RWPE2 (cell line): ENCODE data around the gene PPFIA2.

Experiments used
- ATAC-seq: fragments of 200-7000 bp; cut with Tn5 transposase; 3 replicates; pipeline ENCODE4 v1.9.1; 2021; ENCODE audit warnings: low read depth
- DNase-seq: peaks from one replicate; pipeline ENCODE4 v3.0.0-alpha.2; 2020; ENCODE audit warnings: low spot score
- H3K27ac ChIP-seq: fragments of 450-650 bp; 2 replicates; pipeline ENCODE4 v1.5.1; 2017; ENCODE audit warnings: mild to moderate bottlenecking; ENCODE audit not compliant: poor library complexity, severe bottlenecking
- H3K27me3 ChIP-seq: fragments of 250-450 bp; sonication (Bioruptor Pico); 2 replicates; pipeline ENCODE4 v1.5.1; 2021; ENCODE audit warnings: mild to moderate bottlenecking, moderate library complexity; ENCODE audit not compliant: insufficient read depth, poor library complexity, severe bottlenecking
- H3K36me3 ChIP-seq: fragments of 250-450 bp; sonication (Bioruptor Pico); 2 replicates; pipeline ENCODE4 v1.5.1; 2020; ENCODE audit warnings: low read depth, mild to moderate bottlenecking, moderate library complexity
- H3K4me1 ChIP-seq: fragments of 250-450 bp; sonication (Bioruptor Pico); 2 replicates; pipeline ENCODE4 v1.5.1; 2021; ENCODE audit warnings: mild to moderate bottlenecking, moderate library complexity; ENCODE audit not compliant: insufficient read depth, poor library complexity, severe bottlenecking
- H3K4me3 ChIP-seq: fragments of 250-450 bp; sonication (Bioruptor Pico); 2 replicates; pipeline ENCODE4 v1.5.1; 2021; ENCODE audit warnings: mild to moderate bottlenecking, moderate library complexity; ENCODE audit not compliant: severe bottlenecking
- H3K9me3 ChIP-seq: fragments of 250-450 bp; sonication (Bioruptor Pico); 2 replicates; pipeline ENCODE4 v1.5.1; 2021; ENCODE audit warnings: mild to moderate bottlenecking, moderate library complexity; ENCODE audit not compliant: severe bottlenecking
- TF ChIP-seq, protein P1 (sequence below): fragments of 450-650 bp; IDR thresholded peaks from one replicate; pipeline ENCODE4 v1.5.1; 2017; ENCODE audit warnings: mild to moderate bottlenecking, moderate library complexity; ENCODE audit not compliant: poor library complexity, severe bottlenecking

PPFIA2 gene

DNA sequence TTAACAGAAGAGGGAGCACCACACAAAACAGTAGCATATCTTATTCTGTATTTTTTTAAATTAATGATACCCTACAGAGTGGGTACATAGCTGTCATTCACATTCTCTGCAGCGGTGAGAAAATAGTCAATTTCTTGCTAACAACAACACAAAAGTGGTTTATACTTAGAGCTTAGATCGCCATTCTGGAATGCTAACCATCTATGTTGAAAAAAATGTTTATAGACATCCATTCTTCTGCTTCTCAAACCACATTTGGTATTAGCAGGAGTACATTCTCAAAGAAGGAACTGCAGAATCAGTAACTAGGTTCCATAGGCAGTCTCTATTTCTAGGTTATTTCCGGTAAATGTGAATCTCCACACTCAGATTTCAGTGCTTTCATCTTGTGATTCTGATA lies 185.9 kb downstream of the PPFIA2 start:
- H3K4me1 ChIP-seq, result no peaks in the 10 kb centered on the region
- H3K27me3 ChIP-seq, result no peaks in the 10 kb centered on the region
- ATAC-seq (no peak), DNase-seq (no peak)
- H3K4me3 ChIP-seq, result no peak overlapping the region
- H3K27ac ChIP-seq, result no peak overlapping the region
- TF ChIP-seq, protein P1, sequence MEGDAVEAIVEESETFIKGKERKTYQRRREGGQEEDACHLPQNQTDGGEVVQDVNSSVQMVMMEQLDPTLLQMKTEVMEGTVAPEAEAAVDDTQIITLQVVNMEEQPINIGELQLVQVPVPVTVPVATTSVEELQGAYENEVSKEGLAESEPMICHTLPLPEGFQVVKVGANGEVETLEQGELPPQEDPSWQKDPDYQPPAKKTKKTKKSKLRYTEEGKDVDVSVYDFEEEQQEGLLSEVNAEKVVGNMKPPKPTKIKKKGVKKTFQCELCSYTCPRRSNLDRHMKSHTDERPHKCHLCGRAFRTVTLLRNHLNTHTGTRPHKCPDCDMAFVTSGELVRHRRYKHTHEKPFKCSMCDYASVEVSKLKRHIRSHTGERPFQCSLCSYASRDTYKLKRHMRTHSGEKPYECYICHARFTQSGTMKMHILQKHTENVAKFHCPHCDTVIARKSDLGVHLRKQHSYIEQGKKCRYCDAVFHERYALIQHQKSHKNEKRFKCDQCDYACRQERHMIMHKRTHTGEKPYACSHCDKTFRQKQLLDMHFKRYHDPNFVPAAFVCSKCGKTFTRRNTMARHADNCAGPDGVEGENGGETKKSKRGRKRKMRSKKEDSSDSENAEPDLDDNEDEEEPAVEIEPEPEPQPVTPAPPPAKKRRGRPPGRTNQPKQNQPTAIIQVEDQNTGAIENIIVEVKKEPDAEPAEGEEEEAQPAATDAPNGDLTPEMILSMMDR, result no peak
- no peaks in the 10 kb centered on the region for H3K9me3 ChIP-seq
- H3K36me3 ChIP-seq, result no peaks in the 10 kb centered on the region

DNA sequence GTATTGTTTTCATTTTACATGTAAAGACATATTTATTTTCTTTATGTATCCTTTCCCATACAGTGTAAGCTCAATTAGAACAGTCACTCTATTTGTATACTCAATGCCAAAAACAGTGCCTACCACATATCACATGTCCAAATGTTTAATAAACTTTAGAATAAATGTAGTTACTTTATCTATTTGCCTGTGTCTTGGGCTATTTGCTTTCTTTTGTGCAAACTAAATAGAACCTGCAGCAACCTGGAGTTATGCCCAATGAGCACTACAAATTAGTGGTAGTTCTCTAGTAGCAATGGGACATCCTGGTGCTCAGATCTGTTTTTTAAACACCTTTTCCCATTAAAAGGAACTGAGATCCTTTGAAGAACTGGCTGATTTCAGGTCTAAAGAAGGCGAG lies 186.7 kb downstream of the PPFIA2 start:
- Histone ChIP-seq H3K36me3 (no peaks in the 10 kb centered on the region), H3K4me1 (no peaks in the 10 kb centered on the region), H3K27me3 (no peaks in the 10 kb centered on the region), H3K27ac (no peak overlapping the region), H3K9me3 (no peaks in the 10 kb centered on the region), H3K4me3 (no peak overlapping the region)
- TF ChIP-seq, protein P1, result no peak
- DNase-seq (no peak), ATAC-seq (no peak)

DNA sequence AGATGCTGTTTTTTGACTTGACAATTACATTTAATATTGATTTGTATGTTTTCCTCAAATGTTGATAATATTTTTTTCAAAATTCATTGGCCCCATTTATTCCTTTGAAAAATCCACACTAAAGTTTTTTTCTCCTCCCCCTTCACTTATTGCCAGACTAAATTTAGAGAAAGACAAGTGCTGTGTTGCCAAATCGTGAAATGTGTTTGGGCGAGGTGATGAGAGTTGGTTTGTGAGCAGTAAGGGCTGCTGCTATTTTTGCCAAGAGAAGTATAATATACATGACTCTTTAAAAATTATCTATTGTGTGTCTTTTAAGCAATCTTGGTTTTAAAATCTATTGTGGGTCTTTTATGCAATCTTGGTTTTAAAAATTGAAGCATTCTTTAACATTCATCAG lies 188.9 kb downstream of the PPFIA2 start:
- H3K36me3 ChIP-seq, result no peaks in the 10 kb centered on the region
- TF ChIP-seq, protein P1, result no peak
- H3K4me3 ChIP-seq, result no peak overlapping the region
- ATAC-seq, result no peak
- H3K9me3 ChIP-seq, result no peaks in the 10 kb centered on the region
- H3K4me1 ChIP-seq, result no peaks in the 10 kb centered on the region
- H3K27me3 ChIP-seq, result no peaks in the 10 kb centered on the region
- H3K27ac ChIP-seq, result no peak overlapping the region
- no peak for DNase-seq

DNA sequence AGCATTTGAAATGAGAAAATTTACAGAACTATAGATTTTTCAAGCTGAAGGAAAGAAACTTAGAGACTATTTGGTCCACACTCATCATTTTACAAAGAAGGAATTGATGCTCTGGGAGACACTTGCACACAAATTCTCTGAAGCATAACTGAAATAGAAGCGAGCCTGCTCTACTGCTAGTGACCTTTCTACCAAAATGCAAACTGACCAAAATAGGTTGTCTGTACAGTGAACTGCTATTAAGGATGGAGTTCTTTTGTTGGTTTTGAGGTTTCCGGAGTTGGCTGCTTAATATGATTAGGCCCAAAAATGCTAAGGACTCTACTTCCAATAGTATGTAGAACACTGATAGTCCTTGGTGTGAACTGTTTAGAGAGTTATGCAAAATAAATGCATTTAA lies 194.9 kb downstream of the PPFIA2 start:
- H3K27ac ChIP-seq, result no peak overlapping the region
- no peaks in the 10 kb centered on the region for H3K9me3 ChIP-seq
- H3K4me3 ChIP-seq, result no peak overlapping the region
- H3K27me3 ChIP-seq, result no peaks in the 10 kb centered on the region
- TF ChIP-seq, protein P1, result no peak
- DNase-seq (no peak), ATAC-seq (no peak)
- H3K4me1 ChIP-seq, result no peaks in the 10 kb centered on the region
- no peaks in the 10 kb centered on the region for H3K36me3 ChIP-seq

DNA sequence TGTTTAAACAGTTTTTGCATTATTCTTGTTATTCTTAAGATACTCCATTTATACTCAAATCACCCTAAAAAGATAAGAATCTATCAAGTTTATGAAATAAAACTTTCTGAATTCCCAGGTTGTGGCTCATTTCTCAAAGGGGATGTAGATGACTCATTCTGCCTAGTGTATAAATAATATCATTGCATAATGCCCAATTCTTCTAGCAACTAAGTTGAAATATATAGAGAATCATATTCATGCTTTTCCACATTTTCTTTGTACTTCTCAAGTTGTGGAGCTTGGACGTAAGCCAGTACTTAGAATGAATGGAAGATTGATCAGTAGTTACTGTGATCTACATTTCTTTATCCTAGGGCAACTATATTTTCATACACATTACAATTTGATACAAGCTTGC lies 201.1 kb downstream of the PPFIA2 start:
- TF ChIP-seq, protein P1, result no peak
- no peak for DNase-seq
- H3K27ac ChIP-seq, result no peak overlapping the region
- H3K4me3 ChIP-seq, result no peak overlapping the region
- H3K9me3 ChIP-seq, result no peaks in the 10 kb centered on the region
- H3K4me1 ChIP-seq, result no peaks in the 10 kb centered on the region
- ATAC-seq, result peak; percentile 45; the same call in 1 of the 3 replicates
- no peaks in the 10 kb centered on the region for H3K27me3 ChIP-seq
- no peaks in the 10 kb centered on the region for H3K36me3 ChIP-seq
